Suprapubic skin (tissue), 4 donors: ENCODE measurements around the gene CXCR4. TPM values are rescaled to one million over a fixed set of nuclear protein-coding genes. Genes with fewer than 3 reads are reported as not detected.

Source experiments
- DNase-seq, 2 donors: peaks; one replicate each; pipeline ENCODE4 v3.0.0-alpha.2; 2019; ENCODE audit warnings: low spot score in 2 of 2
- H3K27ac ChIP-seq: fragments of 200-600 bp; sonication (generic); one replicate; pipeline ENCODE4 v1.5.1; 2019
- H3K27me3 ChIP-seq: fragments of 200-600 bp; sonication (generic); one replicate; pipeline ENCODE4 v1.5.1; 2019
- H3K36me3 ChIP-seq: fragments of 200-600 bp; sonication (generic); one replicate; pipeline ENCODE4 v1.5.1; 2019
- H3K4me1 ChIP-seq: fragments of 200-600 bp; sonication (generic); one replicate; pipeline ENCODE4 v1.5.1; 2019
- H3K4me3 ChIP-seq: fragments of 200-600 bp; sonication (generic); one replicate; pipeline ENCODE4 v1.5.1; 2019; ENCODE audit warnings: mild to moderate bottlenecking
- H3K9me3 ChIP-seq: fragments of 200-600 bp; sonication (generic); one replicate; pipeline ENCODE4 v1.5.1; 2019
- EP300 ChIP-seq: sonication (generic); formaldehyde crosslinking; IDR thresholded peaks from one replicate; pipeline ENCODE4 v1.6.1; 2017; ENCODE audit warnings: antibody characterized with exemption
- POLR2A ChIP-seq, 2 donors: fragments of 450-650 bp; IDR thresholded peaks; one replicate each; pipeline ENCODE4 v1.6.1; 2017; ENCODE audit warnings: antibody characterized with exemption in 2 of 2, mild to moderate bottlenecking in 2 of 2, moderate library complexity in 2 of 2
- POLR2AphosphoS5 ChIP-seq, 3 donors: sonication (generic); formaldehyde crosslinking; IDR thresholded peaks; one replicate each; pipeline ENCODE4 v1.6.1; 2017; ENCODE audit warnings: antibody characterized with exemption in 3 of 3
- WGBS: methylation state at CpG from one replicate; pipeline ENCODE4 v1.1.5; 2018; 5-methylcytosine and 5-hydroxymethylcytosine counted together
- total RNA-seq, 4 donors: library from RNA; depleted of rRNA; stranded (reverse); fragments of >200 nt; gene quantifications; one replicate each; pipeline ENCODE4 v1.1.0, GENCODE V29; 2016
- TF ChIP-seq, protein P1 (sequence below), 2 donors: fragments of 200-600 bp in 1 of 2; fragments of 450-650 bp in 1 of 2; sonication (generic) in 1 of 2; IDR thresholded peaks; one replicate each; pipeline ENCODE4 v1.5.1; 2016 to 2019; ENCODE audit warnings: antibody characterized with exemption in 2 of 2, mild to moderate bottlenecking in 1 of 2, moderate library complexity in 1 of 2

The CXCR4 gene
- total RNA-seq, 4 donors from 2014 or later = 5.1 to 6.8 (median 5.6) TPM

DNA sequence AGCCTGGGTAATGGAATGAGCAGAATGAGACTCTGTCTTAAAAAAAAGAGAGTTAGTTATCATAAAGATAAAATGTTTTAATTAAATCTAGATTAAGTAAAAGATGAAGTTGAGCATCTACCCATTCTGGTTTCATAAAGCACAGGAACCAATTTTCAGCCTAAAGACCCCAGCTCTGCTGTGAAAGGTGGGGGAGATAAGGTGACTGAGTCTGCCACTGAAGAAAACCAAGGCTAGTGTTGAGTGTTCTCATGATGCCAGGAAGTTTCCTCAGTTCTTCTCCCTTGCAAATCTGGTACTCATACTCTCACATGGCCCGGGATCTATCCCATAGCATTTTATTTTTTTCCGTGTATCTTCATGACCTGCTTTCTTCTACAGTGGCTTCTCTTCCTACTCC is 10.4 kb upstream of the CXCR4 start:
- DNase-seq = no peak
- Histone ChIP-seq H3K4me1 (no peaks in the 10 kb centered on the region), H3K4me3 (no peak overlapping the region), H3K9me3 (no peaks in the 10 kb centered on the region), H3K36me3 (no peaks in the 10 kb centered on the region), H3K27me3 (peaks cover 21% of the 10 kb centered on the region), H3K27ac (no peak overlapping the region)
- WGBS = 94% methylated on average over 2 of the region's 2 CpGs
- no peak for TF ChIP-seq EP300
- TF ChIP-seq, protein P1, sequence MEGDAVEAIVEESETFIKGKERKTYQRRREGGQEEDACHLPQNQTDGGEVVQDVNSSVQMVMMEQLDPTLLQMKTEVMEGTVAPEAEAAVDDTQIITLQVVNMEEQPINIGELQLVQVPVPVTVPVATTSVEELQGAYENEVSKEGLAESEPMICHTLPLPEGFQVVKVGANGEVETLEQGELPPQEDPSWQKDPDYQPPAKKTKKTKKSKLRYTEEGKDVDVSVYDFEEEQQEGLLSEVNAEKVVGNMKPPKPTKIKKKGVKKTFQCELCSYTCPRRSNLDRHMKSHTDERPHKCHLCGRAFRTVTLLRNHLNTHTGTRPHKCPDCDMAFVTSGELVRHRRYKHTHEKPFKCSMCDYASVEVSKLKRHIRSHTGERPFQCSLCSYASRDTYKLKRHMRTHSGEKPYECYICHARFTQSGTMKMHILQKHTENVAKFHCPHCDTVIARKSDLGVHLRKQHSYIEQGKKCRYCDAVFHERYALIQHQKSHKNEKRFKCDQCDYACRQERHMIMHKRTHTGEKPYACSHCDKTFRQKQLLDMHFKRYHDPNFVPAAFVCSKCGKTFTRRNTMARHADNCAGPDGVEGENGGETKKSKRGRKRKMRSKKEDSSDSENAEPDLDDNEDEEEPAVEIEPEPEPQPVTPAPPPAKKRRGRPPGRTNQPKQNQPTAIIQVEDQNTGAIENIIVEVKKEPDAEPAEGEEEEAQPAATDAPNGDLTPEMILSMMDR (IDR thresholded peaks at IDR 0.05) = no peak
- TF ChIP-seq POLR2A (IDR thresholded peaks at IDR 0.05) = no peak
- TF ChIP-seq POLR2AphosphoS5 (IDR thresholded peaks at IDR 0.05) = no peak

DNA sequence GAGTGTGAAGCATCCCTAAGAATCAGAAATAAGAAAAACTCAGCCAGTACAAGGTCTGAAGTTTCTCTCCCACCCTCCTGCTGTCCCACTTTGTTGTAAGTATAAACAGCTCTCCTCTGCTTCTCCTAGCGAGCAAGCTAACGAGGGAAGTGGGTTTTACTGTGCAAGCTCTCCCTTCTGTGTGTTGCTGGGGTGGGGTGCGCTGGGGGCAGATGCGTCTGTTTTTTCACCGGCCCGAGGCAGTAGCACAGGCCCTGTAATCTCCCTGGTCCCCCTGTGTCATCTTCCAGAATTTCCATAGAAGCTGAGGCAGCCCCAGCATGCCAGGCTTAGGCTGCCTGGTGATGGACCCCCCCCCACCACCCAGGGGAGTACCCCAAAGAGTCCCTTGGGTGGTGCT is 9.4 kb upstream of the CXCR4 start:
- no peak overlapping the region for H3K4me3 ChIP-seq
- no peaks in the 10 kb centered on the region for H3K4me1 ChIP-seq
- TF ChIP-seq POLR2A (IDR thresholded peaks at IDR 0.05) = no peak
- TF ChIP-seq EP300 = no peak
- TF ChIP-seq, protein P1 (IDR thresholded peaks at IDR 0.05) = no peak
- no peak for TF ChIP-seq POLR2AphosphoS5 (IDR thresholded peaks at IDR 0.05)
- H3K9me3 ChIP-seq = no peaks in the 10 kb centered on the region
- no peaks in the 10 kb centered on the region for H3K36me3 ChIP-seq
- WGBS = 76% methylated on average over 6 of the region's 6 CpGs
- DNase-seq = no peak
- H3K27me3 ChIP-seq = peaks cover 21% of the 10 kb centered on the region
- H3K27ac ChIP-seq = no peak overlapping the region

DNA sequence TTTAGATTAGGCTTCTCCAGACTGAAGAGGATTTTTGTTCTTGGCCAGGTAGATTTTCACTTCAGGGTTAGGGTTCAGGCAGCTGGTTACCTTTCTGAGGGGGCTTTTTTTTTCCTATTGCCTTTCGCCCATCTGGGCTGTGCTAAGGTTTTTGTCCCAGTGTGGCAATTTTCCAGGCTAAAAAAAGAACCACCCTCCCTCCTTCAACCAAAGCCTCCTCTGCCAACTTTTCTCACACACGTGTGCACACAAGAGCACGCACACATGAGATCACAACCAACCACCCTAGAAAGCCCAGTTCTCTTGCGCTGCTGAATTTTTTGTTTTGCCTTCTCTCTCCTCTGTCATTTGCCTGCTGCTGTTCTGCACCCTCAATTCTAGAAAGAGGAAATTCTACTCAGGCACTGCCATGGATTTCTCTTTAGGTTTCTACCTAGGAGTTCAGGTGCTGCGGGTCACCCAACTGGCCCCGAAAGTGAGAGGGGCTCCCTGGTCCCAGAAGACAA is 8.5 kb upstream of the CXCR4 start:
- H3K27me3 ChIP-seq = peaks cover 25% of the 10 kb centered on the region
- 51% methylated on average over 6 of the region's 6 CpGs for WGBS
- H3K4me1 ChIP-seq = no peaks in the 10 kb centered on the region
- H3K9me3 ChIP-seq = no peaks in the 10 kb centered on the region
- H3K27ac ChIP-seq = no peak overlapping the region
- no peak for DNase-seq
- no peak overlapping the region for H3K4me3 ChIP-seq
- H3K36me3 ChIP-seq = no peaks in the 10 kb centered on the region
- no peak for TF ChIP-seq EP300
- TF ChIP-seq POLR2A (IDR thresholded peaks at IDR 0.05) = no peak
- no peak for TF ChIP-seq POLR2AphosphoS5 (IDR thresholded peaks at IDR 0.05)
- TF ChIP-seq, protein P1 (IDR thresholded peaks at IDR 0.05) = no peak

DNA sequence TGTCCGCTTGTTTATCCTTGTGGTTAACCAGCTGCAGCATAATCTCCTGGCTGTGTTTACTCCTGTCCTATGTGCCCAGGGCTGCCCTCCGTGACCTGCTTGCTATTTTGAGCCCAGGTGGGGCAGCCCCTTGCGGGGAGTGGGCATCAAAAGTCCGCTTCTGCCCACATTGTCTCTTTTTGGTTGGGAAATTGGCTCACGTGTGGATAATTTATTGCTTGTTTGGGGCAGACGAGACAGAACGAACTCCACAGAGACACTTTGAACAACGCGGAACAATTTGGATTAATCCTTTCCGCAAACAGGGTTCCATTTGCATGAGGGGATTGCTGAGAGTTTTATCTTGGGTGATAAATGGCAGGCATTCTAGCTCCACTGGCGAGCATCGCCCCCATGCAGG is 8.1 kb upstream of the CXCR4 start:
- TF ChIP-seq POLR2AphosphoS5 (IDR thresholded peaks at IDR 0.05) = no peak
- TF ChIP-seq POLR2A (IDR thresholded peaks at IDR 0.05) = no peak
- no peak for TF ChIP-seq EP300
- TF ChIP-seq, protein P1 (IDR thresholded peaks at IDR 0.05) = no peak
- Histone ChIP-seq H3K4me1 (no peaks in the 10 kb centered on the region), H3K4me3 (no peak overlapping the region), H3K36me3 (no peaks in the 10 kb centered on the region), H3K9me3 (no peaks in the 10 kb centered on the region), H3K27ac (no peak overlapping the region), H3K27me3 (peaks cover 30% of the 10 kb centered on the region)
- 42% methylated on average over 12 of the region's 12 CpGs for WGBS
- no peak for DNase-seq

DNA sequence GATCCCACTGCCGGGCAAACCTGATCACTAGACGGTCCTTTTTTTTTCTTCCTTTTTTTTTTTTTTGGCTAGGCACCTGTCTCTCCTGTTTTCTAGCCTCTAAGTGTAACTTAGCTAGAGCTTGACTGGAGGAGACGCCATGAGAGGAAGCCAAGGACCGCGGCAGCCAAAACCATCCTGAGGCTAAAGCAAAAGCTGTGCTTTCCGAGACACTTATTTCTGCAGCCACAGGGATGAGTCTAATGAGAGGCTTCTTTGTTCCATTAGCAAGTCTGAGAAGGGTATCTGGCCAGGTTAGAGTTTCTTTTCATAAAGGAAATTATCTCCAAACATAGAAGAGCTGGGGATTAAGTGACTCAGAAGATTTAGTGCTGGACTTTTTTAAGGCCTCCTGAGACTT is 7.3 kb upstream of the CXCR4 start:
- H3K4me1 ChIP-seq = no peaks in the 10 kb centered on the region
- no peak overlapping the region for H3K27ac ChIP-seq
- no peaks in the 10 kb centered on the region for H3K36me3 ChIP-seq
- DNase-seq = no peak
- no peak overlapping the region for H3K4me3 ChIP-seq
- no peak for TF ChIP-seq EP300
- TF ChIP-seq POLR2A (IDR thresholded peaks at IDR 0.05) = no peak
- TF ChIP-seq POLR2AphosphoS5 (IDR thresholded peaks at IDR 0.05) = no peak
- TF ChIP-seq, protein P1 (IDR thresholded peaks at IDR 0.05) = no peak
- peaks cover 36% of the 10 kb centered on the region for H3K27me3 ChIP-seq
- WGBS = 53% methylated on average over 6 of the region's 6 CpGs
- H3K9me3 ChIP-seq = no peaks in the 10 kb centered on the region
